Activated CD8-positive, alpha-beta memory T cell treated with anti-CD3 and anti-CD28 coated beads, Interleukin-2, amount 50 U/mL, for 1 hour (primary cell): ENCODE data around the gene COL8A1.
"Not testable (repeated sequence)": the region's sequence is repeated elsewhere in the genome, so short reads cannot be mapped to it uniquely, and the experiment has no call there.

Source experiments
- DNase-seq: peaks from one replicate; pipeline ENCODE4 v3.0.0-alpha.2; 2020; ENCODE audit errors: extremely low read depth

The COL8A1 gene

DNA sequence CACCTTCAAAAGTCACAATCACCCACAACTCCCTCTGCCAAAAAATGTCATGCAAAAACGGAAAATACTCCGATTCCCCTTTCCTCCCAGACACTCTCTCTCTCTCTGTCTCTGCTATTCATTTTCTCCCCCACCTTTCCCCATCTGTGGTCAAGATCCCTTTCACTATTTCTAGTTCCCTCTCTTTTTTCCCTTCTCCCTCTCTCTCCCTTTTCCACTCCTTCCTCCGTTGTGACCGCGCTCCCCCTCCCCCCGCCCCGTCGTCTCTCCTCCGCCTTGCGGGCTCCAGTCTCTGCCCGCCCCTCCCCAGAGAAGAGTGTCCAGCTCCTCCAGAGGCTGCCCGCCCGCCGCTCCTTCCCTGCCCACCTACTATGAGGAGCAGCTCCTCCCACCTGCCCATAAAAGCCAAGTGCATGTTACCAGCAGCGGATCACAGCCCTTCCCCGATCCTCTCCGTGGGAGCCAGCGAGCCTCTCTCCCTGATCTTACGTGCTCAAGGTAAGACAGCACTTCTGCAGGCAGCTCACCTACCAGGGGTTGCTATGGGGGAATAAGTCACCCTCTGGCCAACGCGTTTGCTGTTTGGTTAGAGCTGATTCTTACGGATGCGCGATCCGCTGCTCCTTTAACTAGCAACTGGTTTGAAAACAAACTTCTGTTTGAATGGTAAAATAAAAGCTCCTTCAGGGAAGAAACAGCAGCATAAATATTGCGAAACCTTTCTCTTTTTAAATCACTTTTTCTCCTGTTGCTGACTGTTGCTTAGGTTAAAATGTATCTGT lies at the start of gene COL8A1:
COL8A1 (plus strand) TSS at position 428 of the 782 bp plus-strand sequence. CDS start 152,089 bp downstream, outside the sequence.
- DNase-seq = no peak

DNA sequence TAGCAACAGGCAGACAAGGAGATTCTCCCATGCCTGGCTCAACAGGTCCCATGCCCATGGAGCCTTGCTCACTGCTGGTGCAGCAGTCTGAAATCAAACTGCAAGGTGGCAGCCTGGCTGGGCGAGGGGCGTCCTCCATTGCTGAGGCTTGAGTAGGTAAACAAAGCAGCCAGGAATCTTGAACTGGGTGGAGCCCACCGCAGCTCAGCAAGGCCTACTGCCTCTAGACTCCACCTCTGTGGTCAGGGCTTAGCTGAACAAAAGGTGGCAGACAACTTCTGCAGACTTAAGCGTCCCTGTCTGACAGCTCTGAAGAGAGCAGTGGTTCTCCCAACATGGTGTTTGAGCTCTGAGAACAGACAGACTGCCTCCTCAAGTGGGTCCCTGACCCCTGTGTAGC lies 49.2 kb upstream of the COL8A1 start:
- not testable (repeated sequence) for DNase-seq

DNA sequence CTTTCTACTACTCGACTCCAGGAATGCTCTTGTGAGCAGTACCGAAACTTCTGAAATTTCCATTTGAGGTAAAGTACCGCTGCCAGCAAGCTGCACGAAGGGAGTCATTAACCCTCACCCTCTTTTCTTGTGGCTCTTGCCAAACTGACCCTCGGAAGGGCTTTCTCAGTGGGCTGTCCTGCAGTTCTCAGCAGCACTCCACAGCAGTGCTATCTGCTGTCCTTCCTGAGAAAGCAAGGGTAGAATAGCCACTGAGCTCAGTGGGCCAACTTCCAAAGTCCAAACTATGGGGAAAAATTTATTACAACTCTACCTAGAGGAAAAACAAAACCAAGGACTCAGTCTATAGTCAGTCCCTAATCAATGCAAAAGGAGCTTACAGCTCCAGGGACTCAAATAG lies 38.5 kb upstream of the COL8A1 start:
- no peak for DNase-seq

DNA sequence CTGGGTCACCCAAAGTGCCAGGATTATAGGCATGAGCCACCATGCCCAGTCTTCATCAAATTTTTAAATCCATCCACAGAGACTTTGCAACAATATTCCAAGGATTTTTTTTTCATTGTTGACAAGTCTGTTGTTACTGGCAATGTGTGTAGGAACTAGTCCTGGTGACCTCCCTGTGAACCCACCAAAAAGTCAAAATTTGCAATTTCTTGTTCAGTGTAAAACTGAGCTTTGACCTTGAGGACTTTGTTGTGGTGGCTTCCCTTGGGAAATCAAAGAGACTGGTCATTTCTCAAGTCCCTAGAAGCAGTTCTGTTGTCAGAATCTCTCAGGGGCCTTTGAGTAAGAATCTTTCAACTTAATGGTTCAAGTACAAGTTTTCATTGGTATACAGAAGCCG lies 36.9 kb upstream of the COL8A1 start:
- DNase-seq = no peak

GRCh38 chr3:99602183-99602582 lies 36.2 kb upstream of the COL8A1 start:
- DNase-seq = no peak

DNA sequence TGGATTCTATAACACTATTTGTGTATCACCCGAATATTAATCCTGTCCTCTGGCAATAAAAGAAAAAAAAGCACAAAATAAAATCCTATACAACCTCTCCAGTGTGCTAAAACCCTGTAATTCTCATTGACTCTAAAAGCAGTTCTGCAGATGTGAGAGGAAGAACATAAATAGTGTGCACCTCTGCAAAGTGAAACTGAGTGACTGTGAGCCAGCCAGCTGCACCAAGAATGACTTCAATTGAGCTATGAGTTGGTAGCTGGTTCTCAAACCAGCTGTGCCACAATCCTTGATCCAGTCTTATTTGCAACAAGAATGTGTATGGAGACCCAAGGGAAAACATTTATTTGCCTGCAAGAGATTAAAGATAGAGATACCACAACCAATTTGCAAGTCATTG lies 31.2 kb upstream of the COL8A1 start:
- no peak for DNase-seq

GRCh38 chr3:99614768-99615167 lies 23.6 kb upstream of the COL8A1 start:
- no peak for DNase-seq

GRCh38 chr3:99620077-99620767 lies 18.2 kb upstream of the COL8A1 start:
- DNase-seq = no peak

GRCh38 chr3:99620976-99621375 lies 17.4 kb upstream of the COL8A1 start:
- no peak for DNase-seq

- no peak for DNase-seq
Observed at GRCh38 chr3:99624496-99625236, 13.7 kb upstream of the COL8A1 start.

GRCh38 chr3:99625237-99625622 lies 13.2 kb upstream of the COL8A1 start:
- no peak for DNase-seq

DNA sequence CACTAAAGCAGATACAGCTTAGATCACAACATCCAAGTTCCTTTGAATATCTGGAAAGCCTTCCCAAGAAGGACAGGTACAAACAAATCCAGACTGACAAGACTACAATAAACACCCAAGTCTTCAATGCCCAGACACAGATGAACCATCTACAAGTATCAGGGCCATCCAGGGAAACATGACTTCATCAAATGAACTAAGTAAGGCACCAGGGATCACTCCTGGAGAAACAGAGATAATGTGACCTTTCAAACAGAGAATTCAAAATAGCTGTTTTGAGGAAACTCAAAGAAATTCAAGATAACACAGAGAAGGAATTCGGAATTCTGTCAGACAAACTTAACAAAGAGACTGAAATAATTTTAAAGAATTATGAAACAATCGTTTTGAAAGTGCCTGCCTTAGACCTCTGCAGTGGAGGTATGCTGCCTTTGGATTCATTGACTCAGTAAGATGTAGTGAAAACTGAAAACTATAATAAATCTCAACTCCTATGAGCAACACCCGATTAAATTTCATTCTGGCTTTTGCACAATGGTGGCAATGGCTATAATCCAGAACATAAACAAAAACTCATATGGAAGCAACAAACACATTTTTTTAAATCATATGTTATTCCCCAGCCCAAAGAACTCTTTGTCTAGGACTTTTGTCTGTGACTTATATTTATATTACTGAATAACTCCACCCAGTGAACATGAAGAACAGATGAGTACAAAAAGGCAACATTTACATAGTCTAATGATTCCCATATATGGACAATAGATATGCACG lies 12.6 kb upstream of the COL8A1 start:
- DNase-seq = no peak

DNA sequence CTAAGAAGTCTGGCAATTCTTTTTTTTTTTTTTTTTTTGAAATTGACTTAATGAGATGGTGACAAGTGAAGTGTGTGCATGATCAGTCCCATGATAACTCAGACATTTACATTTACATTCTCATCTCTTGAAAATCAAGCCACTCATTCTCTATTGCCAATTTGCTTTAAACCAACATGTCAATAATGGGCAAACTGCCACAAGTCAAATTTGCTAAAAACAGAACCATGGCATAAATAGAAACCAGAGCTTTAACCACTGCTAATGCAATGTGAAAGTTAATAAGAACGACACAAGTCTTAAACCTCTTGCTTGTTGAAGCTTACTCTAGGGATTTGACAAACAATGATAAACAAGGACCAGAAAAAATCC lies 12.0 kb upstream of the COL8A1 start:
- no peak for DNase-seq

GRCh38 chr3:99627062-99627826 lies 11.2 kb upstream of the COL8A1 start:
- no peak for DNase-seq

- no peak for DNase-seq
Observed at GRCh38 chr3:99630815-99631214, 7.6 kb upstream of the COL8A1 start.

GRCh38 chr3:99633887-99634558 lies 4.4 kb upstream of the COL8A1 start:
- DNase-seq = no peak

DNA sequence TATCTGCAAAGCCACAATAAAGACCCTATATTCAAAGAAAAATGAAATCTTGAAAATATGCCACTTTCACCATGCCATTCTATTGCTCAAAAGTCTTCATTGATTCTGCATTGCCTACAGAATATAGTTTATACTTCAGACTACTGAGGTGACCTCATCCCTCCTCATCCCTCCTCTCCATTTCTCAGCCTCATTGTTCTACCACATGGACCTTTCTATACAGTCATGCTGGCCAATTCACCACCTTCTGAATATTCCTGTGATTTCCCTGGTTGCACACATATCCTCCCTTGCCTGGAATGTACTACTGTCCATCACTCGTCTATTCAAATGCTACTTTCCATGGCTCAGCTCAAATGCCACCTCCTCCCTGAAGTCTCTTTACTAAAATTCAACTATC lies 3.5 kb upstream of the COL8A1 start:
- no peak for DNase-seq

- DNase-seq = no peak
Observed at GRCh38 chr3:99635348-99635747, 3.0 kb upstream of the COL8A1 start.

GRCh38 chr3:99637016-99637367 lies 1.4 kb upstream of the COL8A1 start:
- no peak for DNase-seq

- no peak for DNase-seq
Observed at GRCh38 chr3:99637368-99638111, 854 bp upstream of the COL8A1 start.
